GM12865 (cell line): ENCODE data around the gene STXBP2.
A peak's percentile ranks its signal among the peaks of the same experiment; 100 is the strongest.

ENCODE experiments used
- DNase-seq: peaks from one replicate; pipeline ENCODE4 v3.0.0; 2010; ENCODE audit warnings: low read depth
- H3K4me3 ChIP-seq: 2 replicates; pipeline ENCODE4 v1.5.1; 2011; ENCODE audit warnings: mild to moderate bottlenecking, low read depth, low read length, control low read depth
- CTCF ChIP-seq: IDR thresholded peaks from 2 replicates; pipeline ENCODE4 v1.5.1; 2011; ENCODE audit warnings: low read length, control low read depth, low read depth, inconsistent platforms; ENCODE audit not compliant: insufficient read depth; ENCODE audit errors: missing control alignments

STXBP2 gene

GRCh38 chr19:7658219-7658686 is 21.3 kb downstream of the STXBP2 start:
- no peak for TF ChIP-seq CTCF
- H3K4me3 ChIP-seq = peak overlapping the region; percentile 53
- DNase-seq = peak; percentile 96

GRCh38 chr19:7661744-7662538 is 25.0 kb downstream of the STXBP2 start:
- no peak for TF ChIP-seq CTCF
- DNase-seq = no peak

GRCh38 chr19:7662657-7663056 is 25.7 kb downstream of the STXBP2 start:
- TF ChIP-seq CTCF = no peak
- no peak for DNase-seq
- H3K4me3 ChIP-seq = no peak overlapping the region

More at GRCh38 chr19:7661744-7662538, 25.0 kb downstream of the STXBP2 start:
- H3K4me3 ChIP-seq = no peak overlapping the region

GRCh38 chr19:7663706-7664105 is 26.8 kb downstream of the STXBP2 start:
- no peak for TF ChIP-seq CTCF
- no peak overlapping the region for H3K4me3 ChIP-seq
- no peak for DNase-seq

- TF ChIP-seq CTCF = no peak
- no peak overlapping the region for H3K4me3 ChIP-seq
- DNase-seq = no peak
These were observed 28.2 kb downstream of the STXBP2 start for GRCh38 chr19:7665076-7665475.

GRCh38 chr19:7668842-7669241 is 31.9 kb downstream of the STXBP2 start, which contains the start of gene RETN:
Gene RETN (plus strand): TSS chr19:7669049. CDS start chr19:7669327, 278 bp downstream.
- no peak for DNase-seq
- no peak within 1 kb of the TSS for H3K4me3 ChIP-seq
- TF ChIP-seq CTCF = no peak
